H1 (cell line): ENCODE results near the gene CFAP100.

Experiments
- JUN ChIP-seq: IDR thresholded peaks from 2 replicates; pipeline ENCODE4 v1.6.1; 2011; ENCODE audit warnings: low read depth, mild to moderate bottlenecking, improper control_type of control experiment, low read length
- KDM1A ChIP-seq: fragments of 200-600, 300-600 bp; sonication (generic); IDR thresholded peaks from 2 replicates; pipeline ENCODE4 v1.7.1; 2016; ENCODE audit warnings: mild to moderate bottlenecking, low read length, borderline replicate concordance
- MAFK ChIP-seq: IDR thresholded peaks from 2 replicates; pipeline ENCODE4 v1.6.1; 2012; ENCODE audit warnings: low read depth, mild to moderate bottlenecking, improper control_type of control experiment, low read length
- MAX ChIP-seq: IDR thresholded peaks from 2 replicates; pipeline ENCODE4 v1.6.1; 2012; ENCODE audit warnings: inconsistent platforms
- POLR2A ChIP-seq, 2 experiments: IDR thresholded peaks; 1 replicate in 1 of 2; 2 replicates in 1 of 2; pipeline ENCODE4 v1.6.1; 2011; ENCODE audit warnings: low read depth in 2 of 2, low read length in 2 of 2, mild to moderate bottlenecking in 2 of 2; ENCODE audit errors: control extremely low read depth in 1 of 2
- POLR2AphosphoS5 ChIP-seq: IDR thresholded peaks from 2 replicates; pipeline ENCODE4 v1.6.1; 2011; ENCODE audit warnings: low read depth, low read length
- RNF2 ChIP-seq: fragments of 200-900, 300-1000 bp; sonication (generic); IDR thresholded peaks from 2 replicates; pipeline ENCODE4 v1.7.1; 2016; ENCODE audit warnings: borderline replicate concordance, low read depth, mild to moderate bottlenecking, antibody characterized with exemption, low read length; ENCODE audit not compliant: poor library complexity, severe bottlenecking; ENCODE audit errors: missing control alignments
- RXRA ChIP-seq: IDR thresholded peaks from 2 replicates; pipeline ENCODE4 v1.6.1; 2011; ENCODE audit warnings: low read depth, mild to moderate bottlenecking, low read length, moderate library complexity; ENCODE audit not compliant: insufficient read depth
- SP2 ChIP-seq: IDR thresholded peaks from 2 replicates; pipeline ENCODE4 v1.6.1; 2012; ENCODE audit warnings: mild to moderate bottlenecking, low read length, inconsistent platforms
- TEAD4 ChIP-seq: IDR thresholded peaks from 2 replicates; pipeline ENCODE4 v1.6.1; 2012; ENCODE audit warnings: low read depth, low read length, inconsistent platforms, mixed read lengths
- TF ChIP-seq, protein P1 (sequence below), 3 experiments: IDR thresholded peaks; 1 replicate in 2 of 3; 2 replicates in 1 of 3; pipeline versions ENCODE4 v1.5.1 to v1.6.1; 2011; ENCODE audit warnings: low read length in 3 of 3, mild to moderate bottlenecking in 3 of 3, inconsistent platforms in 2 of 3, low read depth in 1 of 3, moderate library complexity in 1 of 3; ENCODE audit not compliant: insufficient read depth in 1 of 3; ENCODE audit errors: control extremely low read depth in 1 of 3

GRCh38 chr3:126422571-126423091 is 27.9 kb downstream of the CFAP100 start:
- TF ChIP-seq RXRA (no peak), POLR2A (IDR thresholded peaks at IDR 0.05; ENCODE audit: control extremely low read depth in 1 of 2, low read depth in 2 of 2, low read length in 2 of 2) (no peak), KDM1A (no peak), TEAD4 (no peak), SP2 (no peak), RNF2 (no peak), MAFK (no peak), JUN (no peak), MAX (no peak), POLR2AphosphoS5 (no peak)
- TF ChIP-seq, protein P1, sequence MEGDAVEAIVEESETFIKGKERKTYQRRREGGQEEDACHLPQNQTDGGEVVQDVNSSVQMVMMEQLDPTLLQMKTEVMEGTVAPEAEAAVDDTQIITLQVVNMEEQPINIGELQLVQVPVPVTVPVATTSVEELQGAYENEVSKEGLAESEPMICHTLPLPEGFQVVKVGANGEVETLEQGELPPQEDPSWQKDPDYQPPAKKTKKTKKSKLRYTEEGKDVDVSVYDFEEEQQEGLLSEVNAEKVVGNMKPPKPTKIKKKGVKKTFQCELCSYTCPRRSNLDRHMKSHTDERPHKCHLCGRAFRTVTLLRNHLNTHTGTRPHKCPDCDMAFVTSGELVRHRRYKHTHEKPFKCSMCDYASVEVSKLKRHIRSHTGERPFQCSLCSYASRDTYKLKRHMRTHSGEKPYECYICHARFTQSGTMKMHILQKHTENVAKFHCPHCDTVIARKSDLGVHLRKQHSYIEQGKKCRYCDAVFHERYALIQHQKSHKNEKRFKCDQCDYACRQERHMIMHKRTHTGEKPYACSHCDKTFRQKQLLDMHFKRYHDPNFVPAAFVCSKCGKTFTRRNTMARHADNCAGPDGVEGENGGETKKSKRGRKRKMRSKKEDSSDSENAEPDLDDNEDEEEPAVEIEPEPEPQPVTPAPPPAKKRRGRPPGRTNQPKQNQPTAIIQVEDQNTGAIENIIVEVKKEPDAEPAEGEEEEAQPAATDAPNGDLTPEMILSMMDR (IDR thresholded peaks at IDR 0.05; ENCODE audit: control extremely low read depth in 1 of 3, insufficient read depth in 1 of 3, low read depth in 1 of 3, low read length in 3 of 3): no peak
